ENCODE data around the gene SRM. TPM values are rescaled to one million over a fixed set of nuclear protein-coding genes. Genes with fewer than 3 reads are reported as not detected.
A peak's percentile ranks its signal among the peaks of the same experiment; 100 is the strongest.
"Not testable (repeated sequence)": the region's sequence is repeated elsewhere in the genome, so short reads cannot be mapped to it uniquely, and the experiment has no call there.

Gene SRM
- total RNA-seq, 3 donors from 2014 or later = 14.0 to 46.3 (median 34.3) TPM

GRCh38 chr1:11070876-11071275 is 11.1 kb upstream of the SRM start:
- ATAC-seq (no peak), DNase-seq (no peak)
- Histone ChIP-seq H3K4me1 (ENCODE audit: low read depth) (peaks cover 6% of the 10 kb centered on the region), H3K4me3 (no peak overlapping the region), H3K36me3 (ENCODE audit: low read depth) (peaks cover 11% of the 10 kb centered on the region), H3K9me3 (no peaks in the 10 kb centered on the region)
- intact Hi-C loops (cut with DNase I, micrococcal nuclease) = no loop called here
- TF ChIP-seq CTCF (IDR thresholded peaks at IDR 0.05) = no peak

- DNase-seq = no peak
- Histone ChIP-seq H3K9me3 (no peaks in the 10 kb centered on the region), H3K4me1 (ENCODE audit: low read depth) (peaks cover 6% of the 10 kb centered on the region), H3K4me3 (no peak overlapping the region), H3K36me3 (ENCODE audit: low read depth) (peaks cover 11% of the 10 kb centered on the region)
- no peak for TF ChIP-seq CTCF (IDR thresholded peaks at IDR 0.05)
- intact Hi-C loops (cut with DNase I, micrococcal nuclease) = no loop called here
- peak; percentile 53 for ATAC-seq
Measured at GRCh38 chr1:11068600-11069473, 9.0 kb upstream of the SRM start.

GRCh38 chr1:11067716-11068599 is 8.1 kb upstream of the SRM start:
- Histone ChIP-seq H3K4me3 (no peak overlapping the region), H3K36me3 (ENCODE audit: low read depth) (peaks cover 11% of the 10 kb centered on the region), H3K9me3 (no peaks in the 10 kb centered on the region), H3K4me1 (ENCODE audit: low read depth) (peaks cover 6% of the 10 kb centered on the region)
- ATAC-seq (peak; percentile 61), DNase-seq (no peak)
- intact Hi-C loops (cut with DNase I, micrococcal nuclease) = no loop called here
- TF ChIP-seq CTCF (IDR thresholded peaks at IDR 0.05) = no peak

GRCh38 chr1:11065796-11066195 is 6.0 kb upstream of the SRM start:
- DNase-seq = no peak
- intact Hi-C loops (cut with DNase I, micrococcal nuclease) = no loop called here
- H3K36me3 ChIP-seq (ENCODE audit: low read depth) = peaks cover 11% of the 10 kb centered on the region
- no peak for TF ChIP-seq CTCF (IDR thresholded peaks at IDR 0.05)
- no peak for ATAC-seq
- peaks cover 7% of the 10 kb centered on the region for H3K4me1 ChIP-seq (ENCODE audit: low read depth)
- H3K9me3 ChIP-seq = no peaks in the 10 kb centered on the region
- H3K4me3 ChIP-seq = no peak overlapping the region

GRCh38 chr1:11064942-11065341 is 5.1 kb upstream of the SRM start:
- TF ChIP-seq CTCF (IDR thresholded peaks at IDR 0.05) = no peak
- intact Hi-C loops (cut with DNase I, micrococcal nuclease) = no loop called here
- H3K4me1 ChIP-seq (ENCODE audit: low read depth) = peaks cover 7% of the 10 kb centered on the region
- peaks cover 11% of the 10 kb centered on the region for H3K36me3 ChIP-seq (ENCODE audit: low read depth)
- DNase-seq (no peak), ATAC-seq (no peak)
- no peaks in the 10 kb centered on the region for H3K9me3 ChIP-seq
- H3K4me3 ChIP-seq = no peak overlapping the region

- H3K36me3 ChIP-seq (ENCODE audit: low read depth); H3K4me1 ChIP-seq (ENCODE audit: low read depth); H3K9me3 ChIP-seq; DNase-seq; intact Hi-C loops (cut with DNase I, micrococcal nuclease); H3K4me3 ChIP-seq; ATAC-seq: not testable (repeated sequence)
Measured at GRCh38 chr1:11063937-11064537, 4.2 kb upstream of the SRM start.
